Neural cell (in vitro differentiated cells): Measurements from ENCODE around the gene ESPNL. TPM values are rescaled to one million over a fixed set of nuclear protein-coding genes. Genes with fewer than 3 reads are reported as not detected.

Experiments used
- H2AFZ ChIP-seq: fragments of 200-600, 300-800 bp; sonication (generic), shearing (Covaris generic); 2 replicates; pipeline ENCODE4 v1.6.0; 2014; ENCODE audit warnings: low read depth, mild to moderate bottlenecking, antibody characterized with exemption, low read length, moderate library complexity
- H3F3A ChIP-seq: fragments of 200-600 bp; shearing (Covaris generic); 2 replicates; pipeline ENCODE4 v1.6.1; 2016; ENCODE audit warnings: mild to moderate bottlenecking, moderate library complexity, mixed read lengths, antibody characterized with exemption, low read length; ENCODE audit not compliant: insufficient read depth, poor library complexity, severe bottlenecking
- H3K27ac ChIP-seq: fragments of 200-600, 300-800 bp; sonication (generic), shearing (Covaris generic); 2 replicates; pipeline ENCODE4 v1.5.1; 2014; ENCODE audit warnings: mild to moderate bottlenecking, low read length, moderate library complexity
- H3K27me3 ChIP-seq: fragments of 300-800, 200-600 bp; sonication (generic), shearing (Covaris generic); 2 replicates; pipeline ENCODE4 v1.6.0; 2014; ENCODE audit warnings: mild to moderate bottlenecking, low read depth, low read length, moderate library complexity; ENCODE audit not compliant: insufficient read depth
- H3K36me3 ChIP-seq: fragments of 300-800, 200-600 bp; sonication (generic), shearing (Covaris generic); 2 replicates; pipeline ENCODE4 v1.5.1; 2014; ENCODE audit warnings: mild to moderate bottlenecking, antibody characterized with exemption, low read length, moderate library complexity; ENCODE audit not compliant: insufficient read depth
- H3K4me2 ChIP-seq: fragments of 300-800, 200-600 bp; sonication (generic), shearing (Covaris generic); 2 replicates; pipeline ENCODE4 v1.6.0; 2014; ENCODE audit warnings: mild to moderate bottlenecking, low read length
- H3K4me3 ChIP-seq: fragments of 300-800, 200-600 bp; sonication (generic), shearing (Covaris generic); 2 replicates; pipeline ENCODE4 v1.5.1; 2014; ENCODE audit warnings: mild to moderate bottlenecking, low read length, moderate library complexity
- H3K79me2 ChIP-seq: fragments of 200-600 bp; shearing (Covaris generic); replicated peaks from 2 replicates; pipeline ENCODE4 v1.6.0; 2014; ENCODE audit warnings: mild to moderate bottlenecking, low read length, moderate library complexity; ENCODE audit not compliant: insufficient read depth
- H3K9ac ChIP-seq: fragments of 300-800, 200-600 bp; sonication (generic), shearing (Covaris generic); 2 replicates; pipeline ENCODE4 v1.6.1; 2016; ENCODE audit warnings: mild to moderate bottlenecking, low read length, mixed read lengths
- H3K9me2 ChIP-seq: fragments of 200-600 bp; shearing (Covaris generic); 2 replicates; pipeline ENCODE4 v1.6.1; 2016; ENCODE audit warnings: mild to moderate bottlenecking, low read length, mixed read lengths; ENCODE audit not compliant: insufficient read depth
- H3K9me3 ChIP-seq: fragments of 200-600, 300-800 bp; sonication (generic), shearing (Covaris generic); 2 replicates; pipeline ENCODE4 v1.6.1; 2016; ENCODE audit warnings: mild to moderate bottlenecking, mixed run types, low read length, moderate library complexity, mixed read lengths
- H4K20me1 ChIP-seq: fragments of 200-600 bp; shearing (Covaris generic); 2 replicates; pipeline ENCODE4 v1.6.1; 2016; ENCODE audit warnings: mild to moderate bottlenecking, mixed run types; ENCODE audit not compliant: insufficient read depth
- EP300 ChIP-seq: fragments of 450-650 bp; conservative IDR thresholded peaks from 2 replicates; pipeline ENCODE4 v1.6.1; 2014; ENCODE audit warnings: antibody characterized with exemption, mild to moderate bottlenecking, moderate library complexity; ENCODE audit not compliant: poor library complexity, severe bottlenecking
- EZH2 ChIP-seq: fragments of 200-600, 300-800 bp; shearing (Covaris generic), sonication (generic); IDR thresholded peaks from 2 replicates; pipeline ENCODE4 v1.6.1; 2014; ENCODE audit warnings: antibody characterized with exemption, low read length, borderline replicate concordance, mild to moderate bottlenecking; ENCODE audit not compliant: insufficient read depth, poor library complexity, severe bottlenecking
- MXI1 ChIP-seq: fragments of 450-650 bp; conservative IDR thresholded peaks from 2 replicates; pipeline ENCODE4 v1.6.1; 2014; ENCODE audit warnings: antibody characterized with exemption, mild to moderate bottlenecking; ENCODE audit not compliant: poor library complexity, severe bottlenecking
- POLR2AphosphoS5 ChIP-seq: IDR thresholded peaks from 2 replicates; pipeline ENCODE4 v1.6.1; 2012
- RAD21 ChIP-seq: fragments of 450-650 bp; conservative IDR thresholded peaks from 2 replicates; pipeline ENCODE4 v1.6.1; 2014; ENCODE audit warnings: antibody characterized with exemption, mild to moderate bottlenecking, moderate library complexity
- SMC3 ChIP-seq: fragments of 450-650 bp; conservative IDR thresholded peaks from 2 replicates; pipeline ENCODE4 v1.6.1; 2014; ENCODE audit warnings: antibody characterized with exemption, mild to moderate bottlenecking, moderate library complexity; ENCODE audit not compliant: poor library complexity
- TAF1 ChIP-seq: IDR thresholded peaks from 2 replicates; pipeline ENCODE4 v1.6.1; 2012; ENCODE audit warnings: low read depth
- polyA plus RNA-seq: library from polyadenylated mRNA; depleted of rRNA; stranded (reverse); fragments of >200 nt; gene quantifications from 2 replicates; pipeline ENCODE4 v1.2.3, GENCODE V29; 2014
- TF ChIP-seq, protein P1 (sequence below): fragments of 450-650 bp; IDR thresholded peaks from 2 replicates; pipeline ENCODE4 v1.5.1; 2014; ENCODE audit warnings: antibody characterized with exemption, mild to moderate bottlenecking, moderate library complexity; ENCODE audit not compliant: poor library complexity, severe bottlenecking
- TF ChIP-seq, protein P2 (sequence below): IDR thresholded peaks from 2 replicates; pipeline ENCODE4 v1.6.1; 2012; ENCODE audit warnings: borderline replicate concordance

Gene ESPNL
- polyA plus RNA-seq, 1 donor from 2014 or later = 0.69 TPM

- TF ChIP-seq EP300 = no peak
- TF ChIP-seq, protein P1, sequence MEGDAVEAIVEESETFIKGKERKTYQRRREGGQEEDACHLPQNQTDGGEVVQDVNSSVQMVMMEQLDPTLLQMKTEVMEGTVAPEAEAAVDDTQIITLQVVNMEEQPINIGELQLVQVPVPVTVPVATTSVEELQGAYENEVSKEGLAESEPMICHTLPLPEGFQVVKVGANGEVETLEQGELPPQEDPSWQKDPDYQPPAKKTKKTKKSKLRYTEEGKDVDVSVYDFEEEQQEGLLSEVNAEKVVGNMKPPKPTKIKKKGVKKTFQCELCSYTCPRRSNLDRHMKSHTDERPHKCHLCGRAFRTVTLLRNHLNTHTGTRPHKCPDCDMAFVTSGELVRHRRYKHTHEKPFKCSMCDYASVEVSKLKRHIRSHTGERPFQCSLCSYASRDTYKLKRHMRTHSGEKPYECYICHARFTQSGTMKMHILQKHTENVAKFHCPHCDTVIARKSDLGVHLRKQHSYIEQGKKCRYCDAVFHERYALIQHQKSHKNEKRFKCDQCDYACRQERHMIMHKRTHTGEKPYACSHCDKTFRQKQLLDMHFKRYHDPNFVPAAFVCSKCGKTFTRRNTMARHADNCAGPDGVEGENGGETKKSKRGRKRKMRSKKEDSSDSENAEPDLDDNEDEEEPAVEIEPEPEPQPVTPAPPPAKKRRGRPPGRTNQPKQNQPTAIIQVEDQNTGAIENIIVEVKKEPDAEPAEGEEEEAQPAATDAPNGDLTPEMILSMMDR = no peak
- no peak for TF ChIP-seq RAD21
- TF ChIP-seq MXI1 = no peak
- TF ChIP-seq, protein P2, sequence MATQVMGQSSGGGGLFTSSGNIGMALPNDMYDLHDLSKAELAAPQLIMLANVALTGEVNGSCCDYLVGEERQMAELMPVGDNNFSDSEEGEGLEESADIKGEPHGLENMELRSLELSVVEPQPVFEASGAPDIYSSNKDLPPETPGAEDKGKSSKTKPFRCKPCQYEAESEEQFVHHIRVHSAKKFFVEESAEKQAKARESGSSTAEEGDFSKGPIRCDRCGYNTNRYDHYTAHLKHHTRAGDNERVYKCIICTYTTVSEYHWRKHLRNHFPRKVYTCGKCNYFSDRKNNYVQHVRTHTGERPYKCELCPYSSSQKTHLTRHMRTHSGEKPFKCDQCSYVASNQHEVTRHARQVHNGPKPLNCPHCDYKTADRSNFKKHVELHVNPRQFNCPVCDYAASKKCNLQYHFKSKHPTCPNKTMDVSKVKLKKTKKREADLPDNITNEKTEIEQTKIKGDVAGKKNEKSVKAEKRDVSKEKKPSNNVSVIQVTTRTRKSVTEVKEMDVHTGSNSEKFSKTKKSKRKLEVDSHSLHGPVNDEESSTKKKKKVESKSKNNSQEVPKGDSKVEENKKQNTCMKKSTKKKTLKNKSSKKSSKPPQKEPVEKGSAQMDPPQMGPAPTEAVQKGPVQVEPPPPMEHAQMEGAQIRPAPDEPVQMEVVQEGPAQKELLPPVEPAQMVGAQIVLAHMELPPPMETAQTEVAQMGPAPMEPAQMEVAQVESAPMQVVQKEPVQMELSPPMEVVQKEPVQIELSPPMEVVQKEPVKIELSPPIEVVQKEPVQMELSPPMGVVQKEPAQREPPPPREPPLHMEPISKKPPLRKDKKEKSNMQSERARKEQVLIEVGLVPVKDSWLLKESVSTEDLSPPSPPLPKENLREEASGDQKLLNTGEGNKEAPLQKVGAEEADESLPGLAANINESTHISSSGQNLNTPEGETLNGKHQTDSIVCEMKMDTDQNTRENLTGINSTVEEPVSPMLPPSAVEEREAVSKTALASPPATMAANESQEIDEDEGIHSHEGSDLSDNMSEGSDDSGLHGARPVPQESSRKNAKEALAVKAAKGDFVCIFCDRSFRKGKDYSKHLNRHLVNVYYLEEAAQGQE = no peak
- TF ChIP-seq TAF1 = no peak
- no peak for TF ChIP-seq SMC3
- TF ChIP-seq EZH2 = no peak
- no peak for TF ChIP-seq POLR2AphosphoS5
- Histone ChIP-seq H3K9me2 (no peaks in the 10 kb centered on the region), H3K4me3 (no peak overlapping the region), H3K79me2 (peaks cover 2% of the 10 kb centered on the region), H3K4me2 (no peak overlapping the region), H4K20me1 (no peaks in the 10 kb centered on the region), H2AFZ (no peak overlapping the region), H3K9me3 (no peaks in the 10 kb centered on the region), H3K36me3 (no peaks in the 10 kb centered on the region), H3K27me3 (no peaks in the 10 kb centered on the region), H3F3A (no peaks in the 10 kb centered on the region), H3K9ac (no peak overlapping the region), H3K27ac (no peak overlapping the region)
Measured at GRCh38 chr2:238077292-238077691, 22.8 kb upstream of the ESPNL start.

DNA sequence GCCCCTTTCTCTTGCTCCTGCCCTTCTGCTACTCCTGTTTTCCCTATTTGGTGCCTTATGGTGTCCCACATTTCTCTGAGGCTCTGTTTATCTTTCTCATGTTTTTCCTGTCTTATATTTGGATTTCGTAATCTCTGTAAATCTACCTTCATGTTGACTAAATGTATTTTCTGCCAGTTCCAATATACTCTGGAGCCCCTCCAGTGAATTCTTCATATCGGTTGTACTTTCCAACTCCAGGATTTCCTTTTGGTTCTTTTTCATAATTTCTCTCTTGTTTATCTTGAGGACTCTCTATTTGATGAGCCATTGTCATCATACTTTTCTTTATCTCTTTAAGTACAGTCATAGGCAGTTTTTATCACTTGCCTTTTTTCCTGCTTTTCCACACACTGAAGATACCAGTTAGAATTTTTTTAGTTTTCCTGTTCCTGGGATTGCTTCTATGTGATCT lies 20.2 kb upstream of the ESPNL start:
- H3K4me2 ChIP-seq = no peak overlapping the region
- no peak overlapping the region for H3K4me3 ChIP-seq
- H3F3A ChIP-seq = no peaks in the 10 kb centered on the region
- no peaks in the 10 kb centered on the region for H4K20me1 ChIP-seq
- H3K79me2 ChIP-seq = peaks cover 2% of the 10 kb centered on the region
- H3K9ac ChIP-seq = no peak overlapping the region
- no peaks in the 10 kb centered on the region for H3K9me3 ChIP-seq
- H3K27me3 ChIP-seq = no peaks in the 10 kb centered on the region
- no peaks in the 10 kb centered on the region for H3K9me2 ChIP-seq
- H3K36me3 ChIP-seq = no peaks in the 10 kb centered on the region
- TF ChIP-seq MXI1 (no peak), EP300 (no peak), TAF1 (no peak), RAD21 (no peak), SMC3 (no peak), EZH2 (no peak), POLR2AphosphoS5 (no peak)
- TF ChIP-seq, protein P1 = no peak
- TF ChIP-seq, protein P2 = no peak
- no peak overlapping the region for H3K27ac ChIP-seq
- H2AFZ ChIP-seq = no peak overlapping the region
